GM08714 (cell line): ENCODE data around the gene PSMD13.

Experiments used
- H3K4me3 ChIP-seq: fragments of 200-500 bp; sonication (Bioruptor generic); 2 replicates; pipeline ENCODE4 v1.5.1; 2014; ENCODE audit warnings: mild to moderate bottlenecking, low read length, inconsistent platforms
- ZNF274 ChIP-seq: IDR thresholded peaks from 2 replicates; pipeline ENCODE4 v1.6.1; 2012; ENCODE audit warnings: mild to moderate bottlenecking, low read depth, low read length

The PSMD13 gene

GRCh38 chr11:208917-209260, 27.9 kb upstream of the PSMD13 start:
- no peak for TF ChIP-seq ZNF274
- H3K4me3 ChIP-seq: peak overlapping the region; percentile 83

GRCh38 chr11:209275-210121, 27.3 kb upstream of the PSMD13 start:
- TF ChIP-seq ZNF274: no peak
- H3K4me3 ChIP-seq: peak overlapping the region; percentile 83

GRCh38 chr11:210122-210802, 26.5 kb upstream of the PSMD13 start:
- H3K4me3 ChIP-seq: no peak overlapping the region; the same call in 1 of the 2 replicates
- TF ChIP-seq ZNF274: no peak

- TF ChIP-seq ZNF274: no peak
- H3K4me3 ChIP-seq: no peak overlapping the region
Measured at GRCh38 chr11:210803-211180, 26.0 kb upstream of the PSMD13 start.

- H3K4me3 ChIP-seq: no peak overlapping the region
- no peak for TF ChIP-seq ZNF274
Measured at GRCh38 chr11:211295-211694, 25.5 kb upstream of the PSMD13 start.

- TF ChIP-seq ZNF274: no peak
- H3K4me3 ChIP-seq: no peak overlapping the region
Measured at GRCh38 chr11:211741-212140, 25.0 kb upstream of the PSMD13 start.

GRCh38 chr11:212150-213100, 24.4 kb upstream of the PSMD13 start:
- no peak overlapping the region for H3K4me3 ChIP-seq
- TF ChIP-seq ZNF274: no peak

GRCh38 chr11:213111-213510, 23.7 kb upstream of the PSMD13 start:
- no peak for TF ChIP-seq ZNF274
- no peak overlapping the region for H3K4me3 ChIP-seq

GRCh38 chr11:214083-214482, 22.7 kb upstream of the PSMD13 start:
- no peak for TF ChIP-seq ZNF274
- H3K4me3 ChIP-seq: no peak overlapping the region

GRCh38 chr11:215581-216037, 21.2 kb upstream of the PSMD13 start:
- TF ChIP-seq ZNF274: no peak

GRCh38 chr11:216081-216974, 20.4 kb upstream of the PSMD13 start:
- H3K4me3 ChIP-seq: no peak overlapping the region
- no peak for TF ChIP-seq ZNF274

More at GRCh38 chr11:215581-216037, 21.2 kb upstream of the PSMD13 start:
- no peak overlapping the region for H3K4me3 ChIP-seq

- TF ChIP-seq ZNF274: no peak
Measured at GRCh38 chr11:217704-218103, 19.1 kb upstream of the PSMD13 start.

More at GRCh38 chr11:217704-218103, 19.1 kb upstream of the PSMD13 start:
- no peak overlapping the region for H3K4me3 ChIP-seq
